PC-3 (cell line): Measurements from ENCODE around the gene SCN1B. TPM values are rescaled to one million over a fixed set of nuclear protein-coding genes. Genes with fewer than 3 reads are reported as not detected.
"Not testable (repeated sequence)": the region's sequence is repeated elsewhere in the genome, so short reads cannot be mapped to it uniquely, and the experiment has no call there.

Source experiments
- ATAC-seq: fragments of 200-7000 bp; cut with Tn5 transposase; 2 replicates; pipeline ENCODE4 v1.9.1; 2020; ENCODE audit warnings: mild to moderate bottlenecking, moderate library complexity
- BruUV-seq: library from RNA; stranded (reverse); fragments of 400-500 nt; replicated peaks from 2 replicates; lab custom pipeline; 2021; lab: Mats Ljungman, UMichigan
- CTCF ChIA-PET: fragments of 300-600 bp; sonication (Branson Sonifier 250); formaldehyde crosslinking; loops from one replicate; lab custom pipeline; 2022; ENCODE audit warnings: antibody characterized with exemption; lab: Charles Lee
- POLR2A ChIA-PET: fragments of 300-600 bp; sonication (Branson Sonifier 250); formaldehyde crosslinking; loops from one replicate; lab custom pipeline; 2022; ENCODE audit warnings: antibody characterized with exemption; ENCODE audit not compliant: unreplicated experiment; lab: Charles Lee
- DNase-seq: peaks from one replicate; pipeline ENCODE4 v3.0.0-alpha.2; 2015
- H2AFZ ChIP-seq: fragments of 300-600 bp; sonication (generic); 2 replicates; pipeline ENCODE4 v1.6.0; 2016; ENCODE audit warnings: antibody characterized with exemption, low read length
- H3F3A ChIP-seq: fragments of 300-600 bp; sonication (generic); one replicate; pipeline ENCODE4 v1.6.0; 2017; ENCODE audit warnings: antibody characterized with exemption, low read length, control low read depth, mild to moderate bottlenecking; ENCODE audit not compliant: unreplicated experiment
- H3K27ac ChIP-seq: fragments of 300-600 bp; sonication (generic); 2 replicates; pipeline ENCODE4 v1.5.1; 2016; ENCODE audit warnings: mild to moderate bottlenecking, low read length
- H3K27me3 ChIP-seq: fragments of 300-600 bp; sonication (generic); 2 replicates; pipeline ENCODE4 v1.6.1; 2016; ENCODE audit warnings: low read length, mixed read lengths
- H3K36me3 ChIP-seq: fragments of 300-600 bp; sonication (generic); 2 replicates; pipeline ENCODE4 v1.6.1; 2016; ENCODE audit warnings: low read depth, mixed run types, low read length, mixed read lengths
- H3K4me1 ChIP-seq: fragments of 300-600 bp; sonication (generic); 2 replicates; pipeline ENCODE4 v1.5.1; 2016; ENCODE audit warnings: low read length; ENCODE audit not compliant: insufficient read depth
- H3K4me2 ChIP-seq: fragments of 300-600 bp; sonication (generic); 2 replicates; pipeline ENCODE4 v1.6.0; 2016; ENCODE audit warnings: low read length
- H3K4me3 ChIP-seq: fragments of 300-600 bp; sonication (generic); 2 replicates; pipeline ENCODE4 v1.5.1; 2016; ENCODE audit warnings: mild to moderate bottlenecking, low read length, mixed read lengths
- H3K79me2 ChIP-seq: fragments of 300-600 bp; sonication (generic); 2 replicates; pipeline ENCODE4 v1.6.1; 2017; ENCODE audit warnings: low read length, mixed read lengths
- H3K9ac ChIP-seq: fragments of 300-600 bp; sonication (generic); 2 replicates; pipeline ENCODE4 v1.6.0; 2016; ENCODE audit warnings: mild to moderate bottlenecking, low read length
- H3K9me2 ChIP-seq: fragments of 300-600 bp; sonication (generic); replicated peaks from 2 replicates; pipeline ENCODE4 v1.6.1; 2016; ENCODE audit warnings: mixed run types, low read length, mixed read lengths
- H3K9me3 ChIP-seq: fragments of 300-600 bp; sonication (generic); 2 replicates; pipeline ENCODE4 v1.6.1; 2016; ENCODE audit warnings: low read length, mixed read lengths
- H4K20me1 ChIP-seq: fragments of 300-600 bp; sonication (generic); 2 replicates; pipeline ENCODE4 v1.6.1; 2016; ENCODE audit warnings: low read length, mixed read lengths
- EZH2 ChIP-seq: fragments of 300-600 bp; sonication (generic); IDR thresholded peaks from one replicate; pipeline ENCODE4 v1.6.1; 2017; ENCODE audit warnings: antibody characterized with exemption, mild to moderate bottlenecking, low read length; ENCODE audit not compliant: unreplicated experiment
- EZH2phosphoT487 ChIP-seq: fragments of 300-600 bp; sonication (generic); IDR thresholded peaks from 2 replicates; pipeline ENCODE4 v1.6.1; 2018; ENCODE audit warnings: mild to moderate bottlenecking, antibody characterized with exemption, low read length, borderline replicate concordance
- intact Hi-C: fragments of 100-400 bp; cut with micrococcal nuclease; formaldehyde crosslinking; loops from 2 replicates; pipeline ENCODE4 v1.9.0; 2023
- total RNA-seq: library from RNA; depleted of rRNA; stranded (reverse); fragments of >200 nt; gene quantifications from 2 replicates; pipeline ENCODE4 v1.2.3, GENCODE V29; 2014
- TF ChIP-seq, protein P1 (sequence below): fragments of 300-600 bp; sonication (generic); conservative IDR thresholded peaks from 2 replicates; pipeline ENCODE4 v1.5.1; 2017; ENCODE audit warnings: antibody characterized with exemption, low read depth, mild to moderate bottlenecking, low read length

The SCN1B gene
- total RNA-seq, 1 experiment from 2014 or later = 1.7 TPM

DNA sequence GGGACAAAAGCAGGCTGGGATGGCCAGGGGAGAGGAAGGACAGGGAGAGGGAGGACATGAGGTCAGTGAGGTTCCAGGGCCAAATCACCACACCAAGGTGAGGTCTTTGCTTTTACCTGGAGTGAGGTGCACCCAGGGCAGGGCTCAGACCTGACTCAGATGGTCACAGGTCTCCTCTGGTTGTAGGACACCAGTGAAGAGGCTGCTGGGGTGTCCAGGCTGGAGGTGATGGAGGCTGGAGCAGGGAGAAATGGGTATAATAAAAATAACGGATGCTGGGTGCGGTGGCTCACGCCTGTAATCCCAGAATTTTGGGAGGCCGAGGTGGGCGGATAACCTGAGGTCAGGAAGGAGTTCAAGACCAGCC, 23.3 kb upstream of the SCN1B start:
- peak overlapping the region; percentile 75 for H3K4me2 ChIP-seq
- H3K79me2 ChIP-seq = peaks cover 27% of the 10 kb centered on the region
- H3K9ac ChIP-seq = peak overlapping the region; percentile 25; the same call in 1 of the 2 replicates
- POLR2A ChIA-PET = no interaction called here
- H3K4me3 ChIP-seq = no peak overlapping the region
- H3K9me2 ChIP-seq = no peaks in the 10 kb centered on the region
- TF ChIP-seq, protein P1, sequence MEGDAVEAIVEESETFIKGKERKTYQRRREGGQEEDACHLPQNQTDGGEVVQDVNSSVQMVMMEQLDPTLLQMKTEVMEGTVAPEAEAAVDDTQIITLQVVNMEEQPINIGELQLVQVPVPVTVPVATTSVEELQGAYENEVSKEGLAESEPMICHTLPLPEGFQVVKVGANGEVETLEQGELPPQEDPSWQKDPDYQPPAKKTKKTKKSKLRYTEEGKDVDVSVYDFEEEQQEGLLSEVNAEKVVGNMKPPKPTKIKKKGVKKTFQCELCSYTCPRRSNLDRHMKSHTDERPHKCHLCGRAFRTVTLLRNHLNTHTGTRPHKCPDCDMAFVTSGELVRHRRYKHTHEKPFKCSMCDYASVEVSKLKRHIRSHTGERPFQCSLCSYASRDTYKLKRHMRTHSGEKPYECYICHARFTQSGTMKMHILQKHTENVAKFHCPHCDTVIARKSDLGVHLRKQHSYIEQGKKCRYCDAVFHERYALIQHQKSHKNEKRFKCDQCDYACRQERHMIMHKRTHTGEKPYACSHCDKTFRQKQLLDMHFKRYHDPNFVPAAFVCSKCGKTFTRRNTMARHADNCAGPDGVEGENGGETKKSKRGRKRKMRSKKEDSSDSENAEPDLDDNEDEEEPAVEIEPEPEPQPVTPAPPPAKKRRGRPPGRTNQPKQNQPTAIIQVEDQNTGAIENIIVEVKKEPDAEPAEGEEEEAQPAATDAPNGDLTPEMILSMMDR = no peak
- TF ChIP-seq EZH2 = no peak
- TF ChIP-seq EZH2phosphoT487 = no peak
- H2AFZ ChIP-seq = no peak overlapping the region
- intact Hi-C loops = loop anchor here (2.0 kb wide), 1 partner anchor 34 kb away; no protein-coding TSS in a partner anchor
- H3F3A ChIP-seq = no peaks in the 10 kb centered on the region
- no peaks in the 10 kb centered on the region for H3K27me3 ChIP-seq
- peaks cover 18% of the 10 kb centered on the region for H3K4me1 ChIP-seq
- H3K36me3 ChIP-seq = no peaks in the 10 kb centered on the region
- peak overlapping the region; percentile 73 for H3K27ac ChIP-seq
- CTCF ChIA-PET = no interaction called here
- no TSS peak for BruUV-seq
- no peak for ATAC-seq
- H3K9me3 ChIP-seq = no peaks in the 10 kb centered on the region
- DNase-seq = no peak
- peaks cover 8% of the 10 kb centered on the region; the same call in 1 of the 2 replicates for H4K20me1 ChIP-seq

DNA sequence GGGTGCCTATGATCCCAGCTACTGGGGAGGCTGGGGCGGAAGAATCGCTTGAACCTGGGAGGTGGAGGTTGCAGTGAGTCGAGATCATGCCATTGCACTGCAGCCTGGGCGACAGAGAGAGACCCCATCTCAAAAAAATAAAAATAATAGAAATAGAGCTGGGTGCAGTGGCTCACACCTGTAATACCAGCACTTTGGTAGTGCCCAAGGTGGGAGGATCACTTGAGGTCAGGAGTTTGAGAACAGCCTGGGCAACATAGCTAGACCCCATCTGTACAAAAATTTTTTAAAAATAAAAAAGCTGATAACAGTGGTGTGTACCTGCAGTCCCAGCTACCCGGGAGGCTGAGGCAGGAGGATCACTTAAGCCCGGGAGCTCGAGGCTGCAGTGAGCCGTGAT, 22.8 kb upstream of the SCN1B start:
- peaks cover 24% of the 10 kb centered on the region for H3K79me2 ChIP-seq
- H3K4me2 ChIP-seq, H3K27me3 ChIP-seq, H3K4me3 ChIP-seq, DNase-seq, H4K20me1 ChIP-seq, H3K9ac ChIP-seq, ATAC-seq, H3K9me2 ChIP-seq, H3K36me3 ChIP-seq, BruUV-seq, H3K27ac ChIP-seq, H3K9me3 ChIP-seq, POLR2A ChIA-PET, CTCF ChIA-PET, H3F3A ChIP-seq, H2AFZ ChIP-seq: not testable (repeated sequence)
- intact Hi-C loops = loop anchor here (2.0 kb wide), 1 partner anchor 35 kb away; no protein-coding TSS in a partner anchor
- peaks cover 17% of the 10 kb centered on the region for H3K4me1 ChIP-seq

DNA sequence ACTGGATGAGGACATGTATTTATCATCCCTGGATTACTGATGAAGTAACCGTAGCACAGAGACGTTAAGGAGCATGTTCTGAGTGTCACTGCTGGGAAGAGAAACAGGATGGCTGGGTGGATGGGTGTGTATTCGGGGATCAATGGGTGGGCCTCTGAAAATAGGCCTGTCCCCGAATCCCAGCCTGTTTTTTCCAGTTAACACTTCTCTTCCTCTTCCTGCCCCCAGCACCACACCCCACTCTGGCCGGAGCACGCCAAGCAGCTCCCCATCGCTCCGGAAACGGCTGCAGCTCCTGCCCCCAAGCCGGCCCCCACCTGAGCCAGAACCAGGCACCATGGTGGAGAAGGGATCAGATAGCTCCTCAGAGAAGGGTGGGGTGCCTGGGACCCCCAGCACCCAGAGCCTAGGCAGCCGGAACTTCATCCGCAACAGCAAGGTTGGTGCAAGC, 21.4 kb upstream of the SCN1B start:
- Histone ChIP-seq H3K4me2 (no peak overlapping the region), H3K36me3 (no peaks in the 10 kb centered on the region), H3K4me1 (peaks cover 17% of the 10 kb centered on the region), H2AFZ (no peak overlapping the region), H3K27ac (no peak overlapping the region), H3K9ac (no peak overlapping the region), H3K27me3 (no peaks in the 10 kb centered on the region), H3K9me2 (no peaks in the 10 kb centered on the region), H3K4me3 (no peak overlapping the region), H3K9me3 (no peaks in the 10 kb centered on the region), H3K79me2 (peaks cover 10% of the 10 kb centered on the region; the same call in 1 of the 2 replicates), H4K20me1 (peaks cover 8% of the 10 kb centered on the region; the same call in 1 of the 2 replicates), H3F3A (no peaks in the 10 kb centered on the region)
- TF ChIP-seq EZH2phosphoT487 (no peak), EZH2 (no peak)
- TF ChIP-seq, protein P1 = no peak
- ChIA-PET CTCF (no interaction called here), POLR2A (no interaction called here)
- ATAC-seq (no peak), DNase-seq (no peak)
- BruUV-seq = no TSS peak
- intact Hi-C loops = no loop called here
